GM19099 (cell line): ENCODE measurements around the gene CAMKMT.

Experiments used
- POLR2A ChIP-seq: IDR thresholded peaks from 3 replicates; pipeline ENCODE4 v1.6.1; 2011; ENCODE audit warnings: low read depth; ENCODE audit not compliant: insufficient read length; ENCODE audit errors: extremely low read depth

The CAMKMT gene

GRCh38 chr2:44519026-44519425 lies 157.3 kb downstream of the CAMKMT start:
- TF ChIP-seq POLR2A: no peak

- no peak for TF ChIP-seq POLR2A
These were observed 161.1 kb downstream of the CAMKMT start for GRCh38 chr2:44522846-44523245.

- TF ChIP-seq POLR2A: no peak
These were observed 162.7 kb downstream of the CAMKMT start for GRCh38 chr2:44524347-44524926.

- TF ChIP-seq POLR2A: no peak
These were observed 164.6 kb downstream of the CAMKMT start for GRCh38 chr2:44526352-44526751.

- no peak for TF ChIP-seq POLR2A
These were observed 166.8 kb downstream of the CAMKMT start for GRCh38 chr2:44528595-44528994.

GRCh38 chr2:44529448-44529847 lies 167.7 kb downstream of the CAMKMT start:
- TF ChIP-seq POLR2A: no peak

- no peak for TF ChIP-seq POLR2A
These were observed 169.5 kb downstream of the CAMKMT start for GRCh38 chr2:44531289-44531688.

GRCh38 chr2:44532031-44532430 lies 170.3 kb downstream of the CAMKMT start:
- no peak for TF ChIP-seq POLR2A

- no peak for TF ChIP-seq POLR2A
These were observed 171.8 kb downstream of the CAMKMT start for GRCh38 chr2:44533508-44533907.

GRCh38 chr2:44535376-44535775 lies 173.6 kb downstream of the CAMKMT start:
- TF ChIP-seq POLR2A: no peak

GRCh38 chr2:44537264-44537663 lies 175.5 kb downstream of the CAMKMT start:
- no peak for TF ChIP-seq POLR2A

- TF ChIP-seq POLR2A: no peak
These were observed 180.8 kb downstream of the CAMKMT start for GRCh38 chr2:44542520-44542919.

- no peak for TF ChIP-seq POLR2A
These were observed 182.3 kb downstream of the CAMKMT start for GRCh38 chr2:44543773-44544725.

GRCh38 chr2:44545005-44545404 lies 183.3 kb downstream of the CAMKMT start:
- TF ChIP-seq POLR2A: no peak

GRCh38 chr2:44546459-44547127 lies 184.8 kb downstream of the CAMKMT start:
- TF ChIP-seq POLR2A: no peak

- no peak for TF ChIP-seq POLR2A
These were observed 186.0 kb downstream of the CAMKMT start for GRCh38 chr2:44547718-44548117.
